NCI-H69 (cell line): ENCODE data around the gene HCN1.
"Not testable (repeated sequence)": the region's sequence is repeated elsewhere in the genome, so short reads cannot be mapped to it uniquely, and the experiment has no call there.

Experiments used
- DNase-seq: peaks from one replicate; lab custom pipeline; 2025; lab: John Stamatoyannopoulos, UW

HCN1 gene

GRCh38 chr5:45417285-45417998, 278.7 kb downstream of the HCN1 start:
- DNase-seq = no peak

- no peak for DNase-seq
These were observed 281.3 kb downstream of the HCN1 start for GRCh38 chr5:45414620-45415573.

GRCh38 chr5:45411971-45412612, 284.1 kb downstream of the HCN1 start:
- DNase-seq = no peak

GRCh38 chr5:45410304-45410995, 285.7 kb downstream of the HCN1 start:
- no peak for DNase-seq

GRCh38 chr5:45408067-45408466, 288.1 kb downstream of the HCN1 start:
- DNase-seq = no peak

- no peak for DNase-seq
These were observed 293.2 kb downstream of the HCN1 start for GRCh38 chr5:45402804-45403455.

GRCh38 chr5:45399041-45399440, 297.1 kb downstream of the HCN1 start:
- no peak for DNase-seq

GRCh38 chr5:45385321-45386058, 310.7 kb downstream of the HCN1 start:
- peak; percentile 0 for DNase-seq

GRCh38 chr5:45383985-45384384, 312.2 kb downstream of the HCN1 start:
- no peak for DNase-seq

- no peak for DNase-seq
These were observed 313.6 kb downstream of the HCN1 start for GRCh38 chr5:45382583-45382982.

- DNase-seq = no peak
These were observed 319.8 kb downstream of the HCN1 start for GRCh38 chr5:45376417-45376816.

- DNase-seq = no peak
These were observed 323.6 kb downstream of the HCN1 start for GRCh38 chr5:45372629-45373028.

- DNase-seq = not testable (repeated sequence)
These were observed 324.8 kb downstream of the HCN1 start for GRCh38 chr5:45371423-45371822.

- DNase-seq = no peak
These were observed 340.8 kb downstream of the HCN1 start for GRCh38 chr5:45355189-45355992.

GRCh38 chr5:45336464-45336863, 359.7 kb downstream of the HCN1 start:
- no peak for DNase-seq

- no peak for DNase-seq
These were observed 360.2 kb downstream of the HCN1 start for GRCh38 chr5:45335978-45336377.

- no peak for DNase-seq
These were observed 360.8 kb downstream of the HCN1 start for GRCh38 chr5:45335346-45335745.

GRCh38 chr5:45334939-45335338, 361.2 kb downstream of the HCN1 start:
- DNase-seq = no peak

- not testable (repeated sequence) for DNase-seq
These were observed 383.6 kb downstream of the HCN1 start for GRCh38 chr5:45312627-45313026.

- DNase-seq = no peak
These were observed 400.9 kb downstream of the HCN1 start for GRCh38 chr5:45295231-45295630.
